ENCODE data around the gene ALDOC. TPM values are rescaled to one million over a fixed set of nuclear protein-coding genes. Genes with fewer than 3 reads are reported as not detected.

Gene ALDOC
- total RNA-seq, 6 experiments from 2014 or later = 8.6 to 14.7 (median 10.3) TPM

GRCh38 chr17:28534740-28535375 lies 41.8 kb downstream of the ALDOC start:
- no peaks in the 10 kb centered on the region for H3K36me3 Mint-ChIP-seq (ENCODE audit: low read depth)
- no peaks in the 10 kb centered on the region for H3K9me3 Mint-ChIP-seq

GRCh38 chr17:28533091-28533807 lies 43.4 kb downstream of the ALDOC start:
- H3K4me3 Mint-ChIP-seq = no peak overlapping the region
- H3K36me3 Mint-ChIP-seq (ENCODE audit: low read depth) = no peaks in the 10 kb centered on the region
- H3K9me3 Mint-ChIP-seq = no peaks in the 10 kb centered on the region
- H3K27ac Mint-ChIP-seq = no peak overlapping the region
- peaks cover 39% of the 10 kb centered on the region for H3K4me1 Mint-ChIP-seq (ENCODE audit: low read depth)
- peaks cover 16% of the 10 kb centered on the region for H3K27me3 Mint-ChIP-seq (ENCODE audit: insufficient read depth)
- no peak for DNase-seq
- no peak for TF ChIP-seq CTCF (IDR thresholded peaks at IDR 0.05)

More at GRCh38 chr17:28534740-28535375, 41.8 kb downstream of the ALDOC start:
- Mint-ChIP-seq H3K4me1 (ENCODE audit: low read depth) (peaks cover 24% of the 10 kb centered on the region), H3K27ac (no peak overlapping the region), H3K27me3 (ENCODE audit: insufficient read depth) (peaks cover 16% of the 10 kb centered on the region), H3K4me3 (no peak overlapping the region)
- no peak for TF ChIP-seq CTCF (IDR thresholded peaks at IDR 0.05)
- DNase-seq = no peak

- H3K9me3 Mint-ChIP-seq = no peaks in the 10 kb centered on the region
- DNase-seq = no peak
Measured at GRCh38 chr17:28532050-28532960, 44.4 kb downstream of the ALDOC start.

GRCh38 chr17:28530926-28531325 lies 45.8 kb downstream of the ALDOC start:
- DNase-seq = no peak
- Mint-ChIP-seq H3K4me3 (no peak overlapping the region), H3K4me1 (ENCODE audit: low read depth) (peaks cover 57% of the 10 kb centered on the region), H3K27ac (no peak overlapping the region), H3K9me3 (no peaks in the 10 kb centered on the region), H3K36me3 (ENCODE audit: low read depth) (no peaks in the 10 kb centered on the region), H3K27me3 (ENCODE audit: insufficient read depth) (peaks cover 9% of the 10 kb centered on the region)
- no peak for TF ChIP-seq CTCF (IDR thresholded peaks at IDR 0.05)

More at GRCh38 chr17:28532050-28532960, 44.4 kb downstream of the ALDOC start:
- TF ChIP-seq CTCF (IDR thresholded peaks at IDR 0.05) = no peak
- Mint-ChIP-seq H3K4me3 (no peak overlapping the region), H3K27ac (peak overlapping the region; percentile 33; the same call in 1 of the 2 replicates), H3K4me1 (ENCODE audit: low read depth) (peaks cover 48% of the 10 kb centered on the region), H3K36me3 (ENCODE audit: low read depth) (no peaks in the 10 kb centered on the region), H3K27me3 (ENCODE audit: insufficient read depth) (peaks cover 11% of the 10 kb centered on the region)

- peaks cover 9% of the 10 kb centered on the region for H3K27me3 Mint-ChIP-seq (ENCODE audit: insufficient read depth)
- H3K4me1 Mint-ChIP-seq (ENCODE audit: low read depth) = peaks cover 64% of the 10 kb centered on the region
- H3K4me3 Mint-ChIP-seq = no peak overlapping the region
- DNase-seq = no peak
- H3K9me3 Mint-ChIP-seq = no peaks in the 10 kb centered on the region
- no peaks in the 10 kb centered on the region for H3K36me3 Mint-ChIP-seq (ENCODE audit: low read depth)
- no peak for TF ChIP-seq CTCF (IDR thresholded peaks at IDR 0.05)
- no peak overlapping the region for H3K27ac Mint-ChIP-seq
Measured at GRCh38 chr17:28530250-28530649, 46.4 kb downstream of the ALDOC start.
